GM18520 (cell line): ENCODE data around the gene HTT.

Experiments used
- ATAC-seq: cut with Tn5 transposase; IDR thresholded peaks from one replicate; pipeline ENCODE4 v1.9.1; 2021; ENCODE audit not compliant: unreplicated experiment

HTT gene

DNA sequence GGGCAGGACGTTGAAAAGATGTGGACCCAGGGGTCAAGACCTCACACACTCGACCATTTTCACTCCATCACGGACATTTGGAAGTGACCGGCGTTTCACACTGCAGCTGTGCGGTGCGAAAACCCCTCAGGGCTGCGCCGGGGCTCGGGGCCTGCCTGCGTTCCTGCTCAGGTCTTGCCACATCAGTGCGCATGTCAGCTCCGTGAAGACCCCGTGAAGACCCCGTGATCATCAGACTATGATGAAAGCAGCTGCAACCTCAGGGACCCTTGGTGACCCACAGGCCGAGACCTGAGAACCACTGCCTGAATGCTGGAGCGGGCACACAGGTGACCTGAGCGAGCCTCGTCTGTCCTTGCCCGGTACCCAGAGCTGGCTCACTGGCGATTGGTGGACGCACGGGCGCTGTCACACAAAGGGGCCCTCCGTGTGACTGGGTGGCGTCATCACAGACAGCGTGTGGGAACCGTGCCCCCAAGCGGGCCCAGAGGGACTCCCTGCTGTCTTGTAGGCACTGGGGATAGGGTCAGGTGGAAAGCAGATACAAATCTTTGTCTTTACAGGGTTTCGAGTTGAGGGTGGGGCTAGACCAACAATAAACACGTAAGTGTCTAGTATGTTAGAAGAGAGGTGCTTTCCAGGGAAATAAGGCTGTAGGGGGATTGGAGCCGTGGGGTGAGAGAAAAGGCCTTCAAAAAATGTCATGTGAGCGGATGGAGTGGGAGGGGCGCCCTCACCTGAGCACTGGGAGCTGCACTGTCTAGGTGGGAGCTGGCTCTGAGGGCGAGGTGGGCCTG lies 187.1 kb downstream of the HTT start:
- no peak for ATAC-seq

DNA sequence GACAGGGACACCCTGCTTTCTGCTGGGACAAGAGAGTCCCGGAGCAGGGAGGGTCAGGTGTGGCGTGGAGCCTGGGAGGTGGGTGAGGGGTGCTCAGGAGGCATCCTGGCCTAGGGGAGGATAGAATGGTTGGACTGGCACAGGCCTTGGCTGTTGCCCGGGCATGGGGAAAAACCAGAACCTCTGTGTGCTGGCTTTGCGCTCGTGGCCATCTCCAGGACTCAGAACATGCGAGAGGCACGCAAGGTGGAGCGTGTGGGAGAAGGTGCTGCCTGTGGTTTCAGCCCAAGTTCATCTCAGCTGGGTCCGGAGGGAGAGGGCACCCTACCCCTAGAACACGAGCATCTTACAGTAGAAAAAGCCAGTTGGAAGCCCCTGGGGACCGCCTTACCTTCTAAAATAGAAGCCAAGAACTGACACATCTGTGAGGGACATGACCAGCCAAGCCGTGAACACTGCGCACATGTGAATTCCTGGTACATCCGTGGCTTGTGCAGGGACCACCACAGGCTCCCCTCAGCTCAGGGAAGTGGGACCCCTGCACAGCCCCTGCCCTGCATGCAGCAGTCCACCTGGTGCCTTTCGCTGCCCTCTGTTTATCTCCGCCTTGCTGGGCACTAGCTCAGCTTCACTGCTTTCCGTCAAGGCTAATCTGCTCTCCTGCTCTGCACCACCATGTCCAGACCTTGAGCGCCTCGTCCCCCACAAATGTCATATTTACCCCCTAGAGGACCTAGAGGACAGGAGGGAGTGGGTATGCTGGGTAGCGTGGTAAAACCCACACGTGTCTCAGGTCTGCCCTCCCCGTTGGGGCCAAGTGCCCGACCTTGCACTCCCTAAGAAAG lies 187.9 kb downstream of the HTT start:
- no peak for ATAC-seq

DNA sequence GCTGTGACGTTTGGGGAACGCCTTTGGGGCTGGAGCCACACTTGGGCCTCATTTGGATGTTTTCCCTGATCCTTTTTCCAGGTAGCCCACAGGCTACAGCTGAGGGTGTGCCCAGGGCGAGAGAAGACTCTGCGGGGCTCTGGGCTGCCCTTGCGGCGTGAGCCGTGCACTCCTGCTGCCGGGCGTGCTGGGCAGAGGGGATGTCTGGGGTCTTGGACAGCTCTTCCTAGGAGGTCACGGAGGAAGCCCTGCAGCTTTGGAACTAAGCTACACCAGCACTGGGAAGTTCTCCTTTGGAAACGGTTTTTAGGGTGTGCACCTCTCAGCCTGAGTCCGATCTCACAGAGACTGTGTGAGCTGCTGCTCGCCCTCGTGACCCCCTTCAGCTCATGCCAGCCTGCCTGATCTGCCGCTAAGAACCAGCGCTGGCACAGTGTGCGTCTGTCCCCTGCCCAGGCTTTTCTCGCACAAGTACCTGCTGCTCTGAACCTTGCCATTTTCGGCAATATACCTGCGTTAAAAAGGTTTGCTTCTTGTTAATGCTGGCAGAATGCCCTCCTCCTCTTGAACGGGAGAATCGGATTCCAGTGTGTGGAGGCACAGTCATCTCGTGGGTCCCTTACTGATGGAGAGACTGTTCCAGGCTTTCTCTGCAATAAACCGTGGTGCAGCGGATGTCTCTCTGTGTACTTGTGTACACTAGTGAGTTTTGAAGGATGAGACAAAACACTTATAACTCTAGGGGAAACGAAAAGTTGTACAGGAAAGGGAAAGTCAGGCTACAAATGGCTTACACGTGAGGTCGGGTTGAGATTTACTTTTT lies 188.8 kb downstream of the HTT start:
- no peak for ATAC-seq

DNA sequence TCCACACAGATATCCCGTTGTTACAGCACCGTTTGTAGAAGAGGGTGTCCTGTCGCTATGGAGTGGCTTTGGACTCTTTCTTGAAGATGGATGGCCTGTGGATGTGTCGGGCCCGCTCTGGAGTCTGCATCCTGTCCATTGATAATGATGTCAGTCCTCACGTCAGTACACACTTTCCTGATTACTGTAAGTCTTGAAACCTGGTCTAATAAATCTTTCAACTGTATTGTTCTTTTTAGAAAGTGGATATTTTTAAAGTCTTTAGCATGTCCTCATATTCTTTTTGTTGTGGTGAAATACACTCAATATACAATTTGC lies 189.4 kb downstream of the HTT start:
- ATAC-seq = no peak

DNA sequence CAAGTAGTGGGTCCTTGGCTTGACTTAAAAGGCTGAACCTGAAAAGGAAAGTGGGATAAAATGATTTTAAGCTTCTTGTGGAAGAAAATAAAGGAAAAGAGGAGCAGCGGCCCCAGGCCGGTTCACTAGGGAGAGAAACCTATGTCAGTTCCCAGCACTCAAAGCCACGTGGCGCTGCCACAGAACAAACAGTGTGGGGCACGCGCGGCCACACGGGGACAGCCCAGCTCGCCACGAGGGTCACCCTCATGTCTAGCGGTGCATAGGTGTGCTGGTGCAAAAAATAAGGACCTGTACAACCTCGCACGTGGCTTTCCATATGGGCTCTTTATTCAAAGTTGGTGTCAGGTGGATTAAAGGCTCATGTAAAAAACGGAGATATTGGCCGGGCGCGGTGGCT lies 191.6 kb downstream of the HTT start:
- no peak for ATAC-seq

DNA sequence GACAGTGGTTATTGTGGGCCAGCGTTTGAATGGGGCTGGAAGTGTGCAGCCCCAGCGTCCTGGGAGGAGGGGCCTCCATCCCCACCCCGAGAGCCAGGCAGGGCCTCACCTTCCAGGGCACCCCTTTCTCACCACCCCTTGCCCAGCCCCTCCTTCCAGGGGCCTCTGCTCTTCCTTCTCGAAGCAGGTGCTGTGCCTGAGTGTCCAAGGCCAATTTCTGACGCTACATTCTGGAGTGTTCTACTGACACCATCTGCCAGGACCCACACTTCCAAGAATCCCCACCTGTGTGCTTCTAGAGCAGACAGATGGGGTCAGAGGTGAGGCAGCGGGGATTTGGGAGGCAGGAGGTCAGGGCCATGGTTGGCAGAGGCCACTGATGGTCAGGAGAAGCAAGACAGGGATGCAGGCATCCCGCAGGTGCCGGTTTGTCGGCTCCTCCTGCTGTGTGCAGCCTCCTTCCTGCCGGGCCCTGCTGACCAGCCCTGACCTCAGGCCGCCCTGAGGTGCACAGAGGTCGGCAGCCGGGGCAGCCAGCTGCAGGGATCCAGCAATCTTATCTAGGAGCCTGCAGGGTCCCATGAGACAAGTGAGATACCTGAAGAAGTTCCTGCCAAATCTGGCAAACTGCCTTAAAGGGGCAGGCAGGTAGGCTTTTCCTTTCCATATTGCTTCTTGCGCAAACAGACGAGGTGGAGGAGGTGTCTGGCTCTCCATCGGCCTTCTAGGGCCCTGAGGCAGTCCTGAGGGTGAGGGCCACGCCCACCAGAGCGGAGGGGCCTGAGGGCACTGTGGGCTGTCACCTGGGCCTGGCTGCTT lies 193.3 kb downstream of the HTT start:
- ATAC-seq = no peak

DNA sequence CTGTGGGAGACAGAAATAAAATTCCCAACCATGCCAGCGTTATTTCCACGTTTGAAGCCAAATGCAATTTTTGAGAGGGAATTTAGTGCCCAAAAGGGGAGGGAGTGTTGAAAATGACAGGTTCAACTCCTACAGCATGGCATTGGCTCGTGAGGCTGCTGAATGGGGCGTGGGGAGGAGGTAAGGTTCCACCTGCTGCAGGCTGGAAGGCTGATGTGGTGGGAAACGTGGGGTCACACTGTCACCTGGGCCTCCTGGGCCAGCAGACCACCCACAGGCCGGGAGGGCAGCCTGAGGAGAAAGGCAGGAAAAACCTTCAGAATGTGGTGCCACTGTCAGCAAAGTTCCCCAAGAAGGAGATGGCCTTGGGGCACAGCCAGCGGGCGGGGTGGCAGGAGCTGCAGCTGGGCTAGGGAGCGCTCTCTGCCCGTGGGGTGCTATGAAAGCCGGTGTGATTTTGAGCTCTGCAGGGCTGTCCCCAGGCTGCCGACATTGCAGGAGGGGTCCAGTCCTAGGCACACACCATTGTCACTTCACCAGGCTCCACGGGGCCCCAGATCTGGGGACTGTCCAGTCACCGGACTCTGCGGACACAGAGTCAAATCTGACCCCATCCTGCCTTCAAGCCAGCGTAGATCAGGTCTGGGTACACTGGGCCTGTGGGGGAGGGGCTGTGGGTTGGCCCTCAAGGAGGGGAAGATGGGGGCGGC lies 194.1 kb downstream of the HTT start:
- ATAC-seq = no peak

DNA sequence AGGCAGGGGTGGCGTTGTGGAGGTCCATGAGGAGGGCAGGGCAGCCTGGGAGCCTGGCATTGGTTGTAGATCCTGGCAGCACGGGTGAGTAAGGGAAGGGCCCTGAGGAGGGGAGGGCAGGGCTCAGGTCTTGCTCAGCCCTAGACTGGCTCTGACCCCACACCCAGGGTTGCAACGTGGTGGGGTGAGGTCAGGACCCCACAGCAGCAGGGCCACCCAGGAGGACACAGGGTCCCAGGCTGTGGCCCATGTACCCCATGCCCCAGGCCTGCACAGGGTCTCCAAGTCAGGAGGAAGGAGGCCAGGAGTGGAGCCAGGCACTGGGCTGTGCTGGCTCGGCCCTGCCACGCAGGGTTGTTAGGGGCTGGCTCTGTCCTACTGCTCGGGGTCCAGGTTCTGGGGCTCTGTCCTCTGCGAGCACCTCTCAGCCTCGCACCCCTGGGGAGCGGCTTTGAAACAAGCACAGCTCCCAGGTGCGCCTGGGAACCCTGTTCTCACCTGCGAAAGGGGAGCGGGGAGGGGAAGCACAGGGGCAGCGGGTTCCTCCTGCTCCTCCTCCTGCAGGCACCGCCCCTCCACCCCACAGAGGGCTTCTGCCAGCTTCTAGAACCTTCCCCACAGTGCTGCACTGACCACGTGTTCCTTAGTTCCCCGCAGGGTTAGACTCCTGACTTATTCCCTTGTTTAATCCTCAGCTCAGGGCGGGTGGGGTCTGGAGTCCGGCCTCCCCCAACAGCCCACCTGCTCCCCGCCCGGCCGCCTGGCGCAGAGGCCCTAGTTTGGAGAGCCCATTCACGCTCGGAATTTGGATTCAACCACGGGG lies 194.8 kb downstream of the HTT start:
- no peak for ATAC-seq

DNA sequence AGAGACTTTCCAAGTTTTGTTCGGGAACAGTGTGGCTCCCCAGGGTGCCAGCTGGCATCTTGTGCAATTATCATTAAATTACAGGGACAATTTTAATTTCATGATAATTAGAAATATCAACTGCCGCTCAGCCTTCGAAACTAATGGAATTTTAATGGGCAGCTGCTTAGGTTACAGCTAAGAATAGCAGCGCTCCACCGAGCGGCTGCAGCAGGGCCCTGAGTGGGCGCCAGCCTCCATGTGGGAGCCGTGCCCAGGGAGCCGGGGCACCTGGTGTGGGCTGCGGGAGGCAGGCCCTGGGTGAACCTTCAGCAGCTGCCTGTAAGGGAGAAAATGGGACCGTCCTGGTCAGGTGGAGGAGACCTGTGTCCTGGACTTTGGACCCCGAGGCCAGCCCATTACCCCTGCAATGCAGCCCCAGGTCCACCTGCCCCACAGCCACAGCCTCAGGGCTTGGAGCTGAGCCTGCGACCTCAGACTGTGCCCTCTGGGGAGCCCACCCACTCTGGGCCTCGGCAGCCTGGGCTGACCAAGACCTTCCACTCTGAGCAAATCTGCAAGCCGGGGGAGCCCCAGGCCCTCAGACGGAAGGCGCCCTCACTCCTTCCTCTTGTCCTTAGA lies 195.6 kb downstream of the HTT start:
- no peak for ATAC-seq

DNA sequence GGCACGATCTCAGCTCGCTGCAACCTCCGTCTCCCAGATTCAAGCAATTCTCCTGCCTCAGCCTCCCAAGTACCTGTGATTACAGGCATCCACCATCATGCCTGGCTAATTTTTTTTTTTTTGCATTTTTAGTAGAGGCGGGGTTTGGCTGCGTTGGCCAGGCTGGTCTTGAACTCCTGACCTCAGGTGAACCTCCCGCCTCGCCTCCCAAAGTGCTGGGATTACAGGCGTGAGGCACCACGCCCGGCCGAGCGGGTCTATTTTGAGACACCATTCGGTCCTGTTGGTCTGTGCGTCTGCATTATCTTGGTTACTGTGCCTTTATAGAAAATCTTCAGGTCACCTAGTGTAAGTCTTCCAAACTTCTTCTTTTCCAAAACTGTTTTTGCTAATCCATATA lies 196.7 kb downstream of the HTT start:
- no peak for ATAC-seq

DNA sequence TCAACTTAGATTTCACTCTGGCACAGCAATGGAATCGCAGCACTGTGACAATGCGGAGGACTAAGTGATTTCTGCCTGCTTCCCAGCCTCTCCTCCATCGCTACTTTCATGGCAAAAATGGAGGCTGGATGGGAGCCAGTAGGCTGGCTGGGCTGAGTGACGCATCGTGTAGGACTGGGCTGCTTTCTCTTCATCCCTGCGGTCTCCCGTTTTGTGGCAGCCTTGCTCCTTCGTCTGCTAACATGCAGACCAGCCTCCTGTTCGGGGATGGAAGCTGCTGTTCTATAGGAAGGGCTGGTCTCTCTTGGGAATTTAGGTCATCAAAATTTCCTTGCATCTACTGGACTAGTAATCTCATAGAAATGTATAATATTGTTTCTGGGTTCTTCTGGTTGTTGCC lies 202.5 kb downstream of the HTT start:
- ATAC-seq = no peak

DNA sequence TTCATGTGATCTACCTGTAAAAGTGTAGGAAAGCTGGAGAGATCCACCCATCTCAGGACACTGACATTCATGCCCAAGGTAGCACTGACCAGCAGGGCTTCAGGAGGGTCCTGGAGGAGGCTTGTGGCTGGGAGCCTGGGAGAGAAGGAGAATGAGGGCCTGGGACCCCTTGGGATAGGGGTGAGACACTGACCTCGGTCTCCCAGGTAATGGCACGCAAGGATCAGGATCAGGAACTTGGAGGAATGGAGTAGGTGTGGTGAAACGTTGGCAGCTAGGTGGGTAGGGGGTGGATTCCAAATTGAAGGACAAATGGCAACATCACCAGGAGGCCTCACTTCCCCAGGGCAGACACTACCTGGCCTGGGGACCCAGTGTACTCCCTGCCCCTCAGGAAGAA lies 206.0 kb downstream of the HTT start:
- ATAC-seq = no peak

DNA sequence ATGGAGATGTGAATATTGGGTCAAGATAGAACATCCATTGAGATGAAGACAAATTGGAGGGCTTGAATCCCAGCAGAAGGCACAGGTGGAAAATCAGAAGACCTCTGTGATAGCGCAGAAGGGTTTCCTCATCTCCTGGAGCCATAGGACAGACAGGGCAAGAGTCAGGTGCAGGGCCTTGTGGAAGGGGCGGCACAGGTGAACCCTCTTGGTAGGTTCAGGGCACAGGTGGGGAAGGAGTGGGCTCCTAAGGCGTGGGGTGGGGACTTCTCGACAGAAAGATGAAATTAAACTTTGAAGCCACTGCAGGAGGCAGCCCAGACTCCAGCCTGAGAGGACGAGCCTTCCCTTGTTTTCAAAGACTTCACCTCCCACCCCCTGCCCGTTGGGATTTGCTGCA lies 209.0 kb downstream of the HTT start:
- no peak for ATAC-seq

DNA sequence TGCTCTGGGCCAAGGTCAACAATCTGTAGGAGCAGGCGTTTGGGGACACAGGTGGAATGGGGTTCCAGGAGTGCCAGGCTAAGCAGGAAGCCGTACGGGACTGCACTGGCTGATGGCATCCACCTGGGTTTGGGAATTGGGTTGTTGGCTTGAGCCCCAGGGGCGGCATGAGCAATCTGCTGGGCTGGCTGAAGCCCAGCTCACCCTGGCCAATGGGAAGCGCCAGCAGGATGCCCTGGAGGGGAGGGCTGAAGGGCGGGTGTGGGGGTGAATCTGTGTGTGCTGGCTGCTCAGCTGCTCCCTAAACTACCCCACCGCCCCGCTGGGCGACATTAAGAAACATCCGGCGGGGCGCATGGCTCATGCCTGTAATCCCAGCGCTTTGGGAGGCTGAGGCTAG lies 209.4 kb downstream of the HTT start:
- ATAC-seq = no peak

DNA sequence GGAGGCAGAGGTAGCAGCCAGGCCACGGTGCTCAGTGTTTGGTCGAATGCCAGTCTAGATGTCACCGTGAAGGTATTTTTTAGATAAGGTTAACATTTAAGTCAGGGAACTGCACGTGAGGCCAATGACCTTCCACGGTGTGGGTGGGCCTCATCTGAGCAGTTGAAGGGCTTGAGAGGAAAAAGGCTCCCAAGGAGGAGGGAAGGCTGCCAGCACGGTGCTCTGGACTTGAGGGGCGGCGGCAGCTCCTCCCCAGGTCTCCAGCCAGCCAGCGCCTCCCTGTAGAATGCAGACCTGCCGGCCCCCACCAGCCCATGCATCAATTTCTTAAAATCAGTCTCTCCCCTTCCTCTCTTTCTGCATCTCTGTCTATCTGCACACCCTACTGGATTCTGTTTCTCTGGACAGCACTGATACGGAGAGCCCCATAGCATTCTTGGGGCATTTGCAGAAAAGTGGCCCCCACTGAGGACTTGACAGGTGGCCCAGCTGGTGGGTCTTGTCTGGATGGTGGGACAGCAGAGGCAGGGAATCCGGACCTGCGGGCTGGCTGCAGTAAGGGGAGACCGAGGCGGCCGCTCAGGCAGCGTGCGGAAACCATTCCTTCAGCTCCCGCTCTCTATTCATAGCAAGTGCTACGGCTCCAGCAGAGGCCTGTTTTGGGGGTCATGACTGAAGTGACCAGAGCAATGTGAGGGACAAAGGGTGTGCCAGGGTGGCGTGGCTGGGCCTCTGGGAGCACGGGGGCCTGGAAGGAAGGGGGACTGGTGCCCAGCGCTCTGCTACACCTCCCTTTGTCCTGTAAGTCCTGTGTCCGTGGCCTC lies 210.5 kb downstream of the HTT start:
- no peak for ATAC-seq

DNA sequence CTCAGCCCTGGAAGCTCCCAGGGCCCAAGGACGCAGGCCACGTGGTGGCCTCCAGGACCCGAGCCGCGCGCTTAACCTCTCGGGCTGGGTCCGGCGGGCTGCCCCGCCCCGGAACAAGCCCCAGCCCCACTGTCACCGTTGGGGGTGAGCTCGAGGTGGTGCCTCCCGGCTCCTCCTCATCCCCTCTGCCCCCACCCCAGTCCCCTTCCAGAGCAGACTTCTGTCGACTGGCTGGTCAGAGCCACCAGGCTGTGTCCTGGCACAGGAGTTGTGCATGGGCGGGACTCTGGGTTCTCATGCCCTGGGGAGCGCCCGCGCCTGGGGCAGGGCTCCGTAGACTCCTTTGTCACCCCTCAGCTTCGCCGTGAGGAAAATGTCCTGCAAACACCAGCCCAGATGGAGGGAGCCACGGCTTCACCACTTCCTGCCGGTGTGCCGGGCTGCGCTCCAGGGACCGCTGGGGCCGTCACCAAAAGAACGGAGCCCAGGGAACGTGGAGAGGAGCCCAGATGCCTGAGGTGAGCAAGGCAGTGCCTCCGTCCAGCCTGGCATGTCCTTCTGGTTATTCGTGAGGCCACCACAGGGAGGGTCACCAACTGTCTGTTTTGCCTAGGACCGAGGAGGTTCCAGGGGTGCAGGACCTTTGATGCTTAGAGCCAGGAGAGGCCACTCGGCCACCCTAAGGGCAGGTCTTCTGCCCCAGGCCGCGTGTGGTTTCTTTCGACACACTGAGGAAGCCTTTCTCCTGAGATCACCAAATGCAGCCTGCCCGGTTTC lies 211.3 kb downstream of the HTT start:
- ATAC-seq = peak; percentile 65
